Fibroblast of skin of right biceps (primary cell): ENCODE results near the gene THOP1.
"Not testable (repeated sequence)": the region's sequence is repeated elsewhere in the genome, so short reads cannot be mapped to it uniquely, and the experiment has no call there.

ENCODE experiments used
- DNase-seq: peaks from one replicate; pipeline ENCODE4 v3.0.0-alpha.2; 2013

THOP1 gene

DNA sequence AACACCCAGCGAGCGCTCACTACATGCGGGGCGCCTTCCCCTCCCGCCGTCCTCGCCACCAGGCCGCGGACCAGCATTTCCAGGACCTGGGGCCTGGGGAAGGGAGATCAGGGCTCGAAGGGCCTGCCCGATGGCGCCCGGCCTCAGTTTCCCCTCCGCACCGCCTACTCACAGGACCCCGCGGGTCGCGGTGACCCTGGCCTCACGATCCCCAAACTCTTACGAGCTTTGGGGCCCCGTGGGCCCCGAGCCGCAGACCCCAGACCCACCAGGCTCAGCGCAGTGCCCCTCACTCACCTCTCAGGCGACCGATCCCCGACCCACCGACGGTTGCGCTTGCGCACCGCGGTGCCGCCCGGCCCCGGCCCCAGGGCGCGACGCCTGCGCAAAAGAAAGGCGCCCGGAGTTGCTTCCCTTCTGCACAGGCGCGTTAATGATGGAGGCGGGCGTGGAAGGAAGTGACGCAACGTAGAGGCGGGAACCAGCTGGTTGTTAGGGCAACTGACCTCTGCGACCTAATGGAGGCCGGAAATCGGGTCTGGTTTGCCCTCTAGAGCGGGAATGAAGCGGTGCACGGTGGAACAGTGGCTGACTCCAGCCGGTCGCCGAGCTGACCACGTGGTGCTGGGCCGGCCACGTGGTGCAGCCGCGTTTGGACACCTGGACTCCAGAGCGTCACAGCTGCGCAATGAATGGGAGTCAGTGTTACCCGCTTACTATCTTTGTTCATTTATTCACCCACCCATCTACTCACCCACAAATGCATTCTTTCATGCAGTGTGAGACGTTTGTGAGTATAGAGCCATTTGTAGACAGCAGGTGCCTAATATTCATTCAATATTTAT, 2.1 kb upstream of the THOP1 start, which contains the start of gene SGTA:
Gene SGTA (minus strand): TSS at position 338 of the 845 bp plus-strand sequence. CDS start 14,205 bp downstream, outside the sequence.
- peak; percentile 99 for DNase-seq

GRCh38 chr19:2783781-2784145, 1.5 kb upstream of the THOP1 start:
- DNase-seq, result no peak

GRCh38 chr19:2787115-2787514, 1.8 kb downstream of the THOP1 start:
- no peak for DNase-seq

- DNase-seq, result no peak
Observed at GRCh38 chr19:2788237-2788636, 2.9 kb downstream of the THOP1 start.

DNA sequence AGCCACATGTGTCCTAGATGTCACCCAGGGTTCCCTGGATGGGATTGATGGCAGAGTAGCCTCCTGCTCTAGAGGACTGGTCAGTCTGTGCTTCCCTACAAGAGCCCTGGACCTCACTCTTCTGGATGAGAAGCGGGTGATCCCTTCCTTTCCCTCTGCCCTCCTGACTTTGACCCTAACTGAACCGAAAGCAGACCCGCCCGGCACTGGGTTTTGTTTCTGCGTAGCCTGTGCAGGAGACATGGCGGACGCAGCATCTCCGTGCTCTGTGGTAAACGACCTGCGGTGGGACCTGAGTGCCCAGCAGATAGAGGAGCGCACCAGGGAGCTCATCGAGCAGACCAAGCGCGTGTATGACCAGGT, 4.9 kb downstream of the THOP1 start:
- no peak for DNase-seq

GRCh38 chr19:2790557-2791271, 5.4 kb downstream of the THOP1 start:
- no peak for DNase-seq

DNA sequence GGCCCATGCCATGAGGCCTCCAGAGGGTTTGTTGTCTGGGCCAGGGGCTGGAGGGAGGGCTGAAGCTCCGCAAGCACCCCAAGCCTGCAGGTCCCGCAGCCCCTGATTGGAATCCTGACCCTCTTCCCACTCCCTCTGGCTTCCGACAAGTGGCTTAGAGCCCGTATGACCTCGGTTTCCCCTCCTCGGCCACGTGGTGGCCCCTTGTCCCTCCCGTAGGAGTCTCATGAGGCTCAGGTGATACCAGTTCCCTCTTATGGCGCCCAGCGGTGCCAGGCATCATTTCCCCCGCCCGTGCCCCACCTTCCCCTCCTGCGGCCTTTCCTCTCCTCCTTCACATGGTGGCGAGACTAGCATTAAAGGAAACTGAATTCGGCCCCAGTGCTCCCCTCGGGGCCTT, 6.1 kb downstream of the THOP1 start:
- no peak for DNase-seq

DNA sequence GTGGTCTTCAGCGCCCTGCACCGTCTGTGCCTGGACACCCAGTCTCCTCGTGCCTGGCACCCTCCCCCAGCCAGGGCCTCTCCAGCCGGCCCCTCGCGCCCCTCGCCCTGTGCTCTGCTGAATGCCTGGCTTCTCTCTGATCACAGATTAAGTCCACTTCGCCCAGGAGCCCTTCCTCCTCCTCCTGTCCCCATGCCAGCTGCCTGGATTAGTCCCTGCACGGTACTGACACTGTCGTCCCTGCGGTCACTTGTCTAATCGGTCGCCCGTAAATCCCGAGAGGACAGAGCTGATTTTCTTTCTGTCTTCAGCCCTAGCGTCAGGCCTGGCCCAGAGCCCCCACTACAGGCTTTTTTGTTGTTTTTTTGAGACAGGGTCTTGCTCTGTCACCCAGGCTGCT, 6.6 kb downstream of the THOP1 start:
- no peak for DNase-seq

DNA sequence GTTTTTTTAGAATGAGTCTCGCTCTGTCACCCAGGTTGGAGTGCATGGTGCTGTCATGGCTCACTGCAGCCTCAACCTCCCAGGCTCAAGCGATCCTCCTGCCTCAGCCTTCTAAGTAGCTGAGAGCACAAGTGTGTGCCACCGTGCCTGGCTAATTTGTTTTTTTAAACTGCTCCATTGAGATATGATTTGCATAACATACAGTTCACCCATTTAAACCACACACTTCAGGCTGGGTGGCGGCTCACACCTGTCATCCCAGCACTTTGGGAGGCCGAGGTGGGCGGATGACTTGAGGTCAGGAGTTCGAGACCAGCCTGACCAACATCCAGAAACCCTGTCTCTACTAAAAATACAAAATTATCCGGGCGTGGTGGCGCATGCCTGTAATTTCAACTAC, 7.4 kb downstream of the THOP1 start:
- not testable (repeated sequence) for DNase-seq

DNA sequence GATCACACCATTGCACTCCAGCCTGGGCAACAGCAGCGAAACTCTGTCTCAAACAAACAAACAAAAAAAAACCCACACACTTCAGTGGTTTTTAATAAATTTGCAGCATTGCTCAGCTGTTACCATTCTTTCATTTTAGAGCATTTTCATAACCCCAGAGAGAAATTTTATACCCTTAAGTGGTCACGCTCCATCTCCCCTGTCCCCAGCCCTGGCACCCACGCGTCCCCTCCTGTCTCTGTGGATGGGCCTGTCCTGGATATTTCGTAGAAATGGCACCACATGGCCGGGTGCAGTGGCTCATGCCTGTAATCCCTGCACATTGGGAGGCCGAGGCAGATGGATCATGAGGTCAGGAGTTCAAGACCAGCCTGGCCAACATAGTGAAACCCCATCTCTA, 7.8 kb downstream of the THOP1 start:
- DNase-seq, result no peak

DNA sequence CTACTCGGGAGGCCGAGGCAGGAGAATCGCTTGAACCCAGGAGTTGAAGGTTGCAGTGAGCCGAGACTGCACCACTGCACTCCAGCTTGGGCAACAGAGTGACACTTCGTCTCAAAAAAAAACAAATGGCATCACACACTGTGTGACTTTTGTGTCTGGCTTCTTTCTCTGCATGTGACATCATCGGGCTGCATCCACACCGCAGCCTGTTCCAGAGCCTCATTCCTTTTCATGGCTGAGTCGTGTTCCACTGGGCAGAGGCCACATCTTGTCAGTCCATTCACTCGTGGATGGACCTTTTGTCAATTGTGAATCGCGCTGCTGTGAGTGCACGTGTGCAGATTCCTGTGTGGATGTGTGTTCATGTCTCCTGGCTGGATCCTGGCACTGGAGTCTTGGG, 8.3 kb downstream of the THOP1 start:
- DNase-seq, result no peak

- DNase-seq, result no peak
Observed at GRCh38 chr19:2795827-2796658, 10.7 kb downstream of the THOP1 start.

GRCh38 chr19:2796659-2797266, 11.5 kb downstream of the THOP1 start:
- no peak for DNase-seq

- DNase-seq, result no peak
Observed at GRCh38 chr19:2797280-2797679, 12.0 kb downstream of the THOP1 start.

GRCh38 chr19:2798158-2798685, 12.9 kb downstream of the THOP1 start:
- no peak for DNase-seq

DNA sequence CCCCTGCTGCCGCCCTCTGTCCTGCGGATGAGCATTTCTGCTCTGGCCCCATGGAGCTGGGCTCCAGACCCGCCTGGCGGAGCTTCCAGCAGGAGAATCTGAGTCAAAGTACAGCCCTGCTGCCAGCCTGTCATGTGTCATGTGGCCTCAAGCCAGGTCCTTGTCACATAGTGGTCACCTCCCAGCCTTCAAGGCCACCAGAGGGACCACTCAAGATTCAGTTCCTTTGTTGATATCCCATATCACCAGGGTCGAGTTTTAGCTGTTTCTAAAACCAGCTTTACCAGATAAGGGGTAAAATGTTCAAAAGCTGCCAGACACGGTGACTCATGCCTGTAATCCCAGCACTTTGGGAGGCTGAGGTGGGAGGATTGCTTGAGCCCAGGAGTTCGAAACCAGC, 13.4 kb downstream of the THOP1 start:
- no peak for DNase-seq

DNA sequence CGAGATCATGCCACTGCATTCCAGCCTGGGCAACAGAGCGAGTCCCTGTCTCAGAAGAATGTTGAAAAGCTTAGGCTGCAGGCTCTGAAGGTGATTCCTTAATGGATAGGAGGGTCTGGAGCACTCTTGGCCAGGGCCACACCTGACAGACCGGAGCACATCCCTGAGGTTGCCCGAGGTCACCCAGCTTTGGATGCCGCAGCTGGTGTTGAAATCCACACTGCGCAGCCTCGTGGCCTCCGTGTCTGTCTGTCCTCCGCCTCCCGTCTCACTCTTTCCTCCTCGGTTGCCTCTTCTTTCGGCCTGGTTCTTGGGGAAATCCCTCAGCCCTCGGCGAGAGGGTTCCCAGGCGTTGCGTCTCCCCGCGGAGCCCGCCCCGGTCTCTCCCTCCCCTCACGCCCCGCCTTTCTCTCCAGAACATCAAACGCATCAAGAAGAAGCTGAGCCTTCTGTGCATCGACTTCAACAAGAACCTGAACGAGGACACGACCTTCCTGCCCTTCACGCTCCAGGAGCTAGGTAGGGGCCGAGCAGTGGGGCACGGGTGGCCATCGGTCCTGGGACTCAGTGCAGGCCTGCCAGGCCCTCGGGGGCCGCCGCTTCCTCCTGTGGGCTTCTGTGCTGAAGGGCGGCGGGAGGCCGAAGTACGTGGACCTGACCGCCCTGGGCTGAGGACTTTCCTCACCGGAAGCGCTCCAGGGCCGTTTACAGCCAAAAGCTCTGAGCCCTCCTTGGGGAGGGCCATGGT, 14.1 kb downstream of the THOP1 start:
- DNase-seq, result no peak

DNA sequence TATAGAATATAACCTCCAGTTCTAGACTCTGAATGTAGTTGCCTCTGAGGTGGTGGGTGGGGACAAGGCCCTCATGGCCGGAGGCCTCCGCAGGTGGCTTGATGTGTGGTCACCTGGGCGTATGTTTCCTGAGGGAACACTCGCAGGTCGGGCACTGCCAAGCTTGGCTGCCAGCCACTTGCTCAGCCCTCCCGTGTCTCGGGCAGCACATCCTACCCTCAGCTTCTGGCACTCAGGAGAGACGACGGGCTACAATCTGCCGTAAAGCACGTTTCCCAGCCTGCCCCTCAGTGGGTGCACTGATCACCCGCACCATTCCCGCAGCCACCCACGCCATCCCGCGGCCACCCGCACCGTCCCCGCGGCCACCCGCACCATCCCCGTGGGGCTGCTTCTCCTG, 15.2 kb downstream of the THOP1 start:
- DNase-seq, result no peak

DNA sequence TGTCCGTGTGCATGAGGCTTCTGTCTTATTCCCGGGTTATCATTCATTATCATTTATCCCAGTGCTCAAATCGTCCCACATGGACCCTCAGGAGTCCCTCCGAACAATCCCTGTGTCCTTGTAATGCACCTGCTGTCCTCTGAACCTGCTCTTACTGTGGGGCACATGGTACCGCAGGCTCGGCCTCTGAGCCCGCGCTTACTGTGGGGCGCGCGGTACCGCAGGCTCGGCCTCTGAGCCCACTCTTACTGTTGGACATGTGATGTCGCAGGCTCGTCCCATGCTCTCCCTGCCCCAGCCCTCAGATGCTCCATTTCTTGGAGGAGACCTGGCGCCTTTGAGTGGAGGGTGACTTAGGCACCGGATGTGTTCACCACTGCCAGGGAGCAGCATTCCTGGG, 17.5 kb downstream of the THOP1 start:
- no peak for DNase-seq

DNA sequence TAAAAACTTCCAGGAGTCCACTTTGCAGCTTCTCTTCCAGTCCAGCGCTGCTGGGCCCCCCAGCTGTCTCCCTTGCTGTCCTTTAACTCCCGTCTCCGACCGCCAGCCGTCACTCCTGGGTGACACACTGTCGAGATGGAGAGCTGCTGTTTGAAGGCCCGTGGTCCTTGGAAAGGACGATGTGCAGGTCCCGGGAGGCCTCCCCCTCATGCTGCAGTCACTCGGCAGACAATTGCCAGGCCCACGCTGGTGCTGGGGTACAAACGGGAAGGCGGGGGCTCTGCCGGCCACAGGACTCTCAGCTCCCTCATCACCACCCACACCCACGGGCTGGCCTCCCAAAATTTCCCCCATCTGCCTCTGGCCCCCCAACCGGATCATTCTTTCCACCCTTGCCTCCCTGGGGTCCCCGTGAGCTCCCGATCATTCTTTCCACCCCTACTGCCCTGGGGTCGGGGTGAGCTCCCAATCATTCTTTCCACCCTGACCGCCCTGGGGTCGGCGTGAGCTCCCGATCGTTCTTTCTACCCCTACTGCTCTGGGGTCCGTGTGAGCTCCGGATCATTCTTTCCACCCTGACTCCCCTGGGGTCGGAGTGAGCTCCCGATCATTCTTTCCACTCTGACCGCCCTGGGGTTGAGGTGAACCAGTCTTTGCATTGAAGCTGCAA, 18.3 kb downstream of the THOP1 start:
- DNase-seq, result no peak
